HEK293 (cell line): ENCODE results near the gene PRADC1.

ENCODE experiments used
- CTCF ChIA-PET: fragments of 350-600 bp; formaldehyde crosslinking; extraction: SDS; loops from one replicate; lab custom pipeline; 2021; ENCODE audit warnings: antibody characterized with exemption; lab: Yijun Ruan, JAX
- POLR2A ChIA-PET: fragments of 300-600 bp; formaldehyde crosslinking; extraction: SDS; loops from one replicate; lab custom pipeline; 2020; ENCODE audit warnings: antibody characterized with exemption, inconsistent platforms; lab: Yijun Ruan, JAX
- H3K27ac ChIP-seq: fragments of 200-500 bp; sonication (Bioruptor generic); 2 replicates; pipeline ENCODE4 v1.5.1; 2014; ENCODE audit warnings: low read depth, low read length, control low read depth, inconsistent platforms; ENCODE audit errors: extremely low read depth
- H3K36me3 ChIP-seq, 2 experiments: fragments of 200-500 bp in 1 of 2; sonication (Bioruptor generic) in 1 of 2; 1 replicate in 1 of 2; 2 replicates in 1 of 2; pipeline ENCODE4 v1.5.1; 2014 to 2017; ENCODE audit warnings: inconsistent platforms in 2 of 2, low read length in 2 of 2; ENCODE audit not compliant: control insufficient read depth in 2 of 2, insufficient read depth in 1 of 2
- H3K4me1 ChIP-seq: fragments of 200-500 bp; sonication (Bioruptor generic); 2 replicates; pipeline ENCODE4 v1.5.1; 2014; ENCODE audit warnings: mild to moderate bottlenecking, low read length, inconsistent platforms; ENCODE audit not compliant: control insufficient read depth, insufficient read depth
- H3K4me3 ChIP-seq: 2 replicates; pipeline ENCODE4 v1.5.1; 2011; ENCODE audit warnings: low read depth, mild to moderate bottlenecking, control low read depth, low read length, moderate library complexity
- H3K9me3 ChIP-seq: fragments of 200-500 bp; sonication (Bioruptor generic); 2 replicates; pipeline ENCODE4 v1.5.1; 2014; ENCODE audit warnings: low read depth, low read length, inconsistent platforms; ENCODE audit not compliant: control insufficient read depth, insufficient read depth
- BCL11B ChIP-seq: fragments of 450-650 bp; formaldehyde crosslinking; IDR thresholded peaks from 2 replicates; pipeline ENCODE4 v1.5.1; 2016; ENCODE audit warnings: low read depth, missing biosample characterization, missing genetic modification characterization
- CTCF ChIP-seq: fragments of 450-650 bp; formaldehyde crosslinking; IDR thresholded peaks from 2 replicates; pipeline ENCODE4 v1.5.1; 2016; ENCODE audit warnings: missing biosample characterization, missing genetic modification characterization
- ZNF112 ChIP-seq: fragments of 450-650 bp; formaldehyde crosslinking; IDR thresholded peaks from 2 replicates; pipeline ENCODE4 v1.5.0; 2017; ENCODE audit warnings: missing biosample characterization, missing genetic modification characterization
- ZNF140 ChIP-seq: fragments of 450-650 bp; formaldehyde crosslinking; IDR thresholded peaks from 2 replicates; pipeline ENCODE4 v1.5.1; 2016; ENCODE audit warnings: missing biosample characterization, missing genetic modification characterization
- ZNF221 ChIP-seq: fragments of 450-650 bp; formaldehyde crosslinking; IDR thresholded peaks from 2 replicates; pipeline ENCODE4 v1.5.1; 2017; ENCODE audit warnings: missing biosample characterization, missing genetic modification characterization, borderline replicate concordance
- ZNF239 ChIP-seq: fragments of 450-650 bp; formaldehyde crosslinking; IDR thresholded peaks from 2 replicates; pipeline ENCODE4 v1.5.1; 2016; ENCODE audit warnings: missing biosample characterization, missing genetic modification characterization
- ZNF280C ChIP-seq: fragments of 450-650 bp; formaldehyde crosslinking; IDR thresholded peaks from 2 replicates; pipeline ENCODE4 v1.5.1; 2016; ENCODE audit warnings: missing biosample characterization, missing genetic modification characterization
- ZNF292 ChIP-seq: fragments of 450-650 bp; formaldehyde crosslinking; IDR thresholded peaks from 2 replicates; pipeline ENCODE4 v1.5.1; 2016; ENCODE audit warnings: low read depth, missing biosample characterization, missing genetic modification characterization, borderline replicate concordance
- ZNF324 ChIP-seq: fragments of 450-650 bp; formaldehyde crosslinking; IDR thresholded peaks from 2 replicates; pipeline ENCODE4 v1.5.1; 2016; ENCODE audit warnings: missing biosample characterization, missing genetic modification characterization
- ZNF426 ChIP-seq: fragments of 450-650 bp; formaldehyde crosslinking; IDR thresholded peaks from 2 replicates; pipeline ENCODE4 v1.5.1; 2017; ENCODE audit warnings: missing biosample characterization, missing genetic modification characterization, mild to moderate bottlenecking, inconsistent platforms, moderate library complexity
- ZNF529 ChIP-seq: fragments of 450-650 bp; formaldehyde crosslinking; IDR thresholded peaks from 2 replicates; pipeline ENCODE4 v1.5.1; 2017; ENCODE audit warnings: missing genetic modification characterization, missing biosample characterization; ENCODE audit not compliant: insufficient replicate concordance
- ZNF639 ChIP-seq: fragments of 450-650 bp; formaldehyde crosslinking; IDR thresholded peaks from 2 replicates; pipeline ENCODE4 v1.5.1; 2016; ENCODE audit warnings: missing biosample characterization, missing genetic modification characterization
- ZNF654 ChIP-seq: fragments of 450-650 bp; formaldehyde crosslinking; IDR thresholded peaks from 2 replicates; pipeline ENCODE4 v1.5.1; 2016; ENCODE audit warnings: low read depth, missing biosample characterization, missing genetic modification characterization
- ZNF664 ChIP-seq: fragments of 450-650 bp; formaldehyde crosslinking; IDR thresholded peaks from 2 replicates; pipeline ENCODE4 v1.5.1; 2016; ENCODE audit warnings: missing biosample characterization, missing genetic modification characterization
- ZNF747 ChIP-seq: fragments of 450-650 bp; formaldehyde crosslinking; IDR thresholded peaks from 2 replicates; pipeline ENCODE4 v1.5.1; 2016; ENCODE audit warnings: missing biosample characterization, missing genetic modification characterization
- ZNF785 ChIP-seq: fragments of 450-650 bp; formaldehyde crosslinking; IDR thresholded peaks from 2 replicates; pipeline ENCODE4 v1.5.1; 2016; ENCODE audit warnings: missing biosample characterization, missing genetic modification characterization
- ZSCAN16 ChIP-seq: fragments of 450-650 bp; formaldehyde crosslinking; IDR thresholded peaks from 2 replicates; pipeline ENCODE4 v1.5.1; 2016; ENCODE audit warnings: missing biosample characterization, missing genetic modification characterization
- ZXDB ChIP-seq: fragments of 450-650 bp; formaldehyde crosslinking; IDR thresholded peaks from 2 replicates; pipeline ENCODE4 v1.5.1; 2016; ENCODE audit warnings: missing biosample characterization, missing genetic modification characterization
- TF ChIP-seq, protein P1 (sequence below): fragments of 450-650 bp; formaldehyde crosslinking; IDR thresholded peaks from 2 replicates; pipeline ENCODE4 v1.5.1; 2016; ENCODE audit warnings: missing biosample characterization, missing genetic modification characterization, borderline replicate concordance
- TF ChIP-seq, protein P2 (sequence below): fragments of 450-650 bp; formaldehyde crosslinking; IDR thresholded peaks from 2 replicates; pipeline ENCODE4 v1.5.1; 2017; ENCODE audit warnings: missing biosample characterization, missing genetic modification characterization
- TF ChIP-seq, protein P3 (sequence below): fragments of 450-650 bp; formaldehyde crosslinking; IDR thresholded peaks from 2 replicates; pipeline ENCODE4 v1.5.1; 2017; ENCODE audit warnings: missing biosample characterization, missing genetic modification characterization

PRADC1 gene

DNA sequence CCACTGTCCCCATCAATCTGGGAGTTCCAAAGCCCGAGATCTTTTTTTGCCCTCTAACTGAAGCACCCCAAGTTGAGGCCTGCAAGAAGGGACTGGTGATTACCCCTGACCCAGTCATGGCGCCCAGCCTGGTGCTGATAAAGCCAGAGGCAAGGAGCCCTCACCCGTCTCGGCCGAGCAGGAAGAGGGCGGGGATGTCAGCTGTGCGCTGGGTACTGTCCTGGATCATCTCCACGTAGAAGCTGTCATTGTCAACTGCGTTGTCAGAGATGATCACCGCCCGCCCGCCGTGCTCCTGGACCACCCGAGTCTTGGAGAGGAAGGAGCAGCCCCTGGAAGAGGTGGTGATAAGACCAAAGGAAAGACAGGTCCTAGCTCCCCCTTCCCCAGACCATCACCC lies 4.4 kb downstream of the PRADC1 start (continued):
- TF ChIP-seq, protein P1, sequence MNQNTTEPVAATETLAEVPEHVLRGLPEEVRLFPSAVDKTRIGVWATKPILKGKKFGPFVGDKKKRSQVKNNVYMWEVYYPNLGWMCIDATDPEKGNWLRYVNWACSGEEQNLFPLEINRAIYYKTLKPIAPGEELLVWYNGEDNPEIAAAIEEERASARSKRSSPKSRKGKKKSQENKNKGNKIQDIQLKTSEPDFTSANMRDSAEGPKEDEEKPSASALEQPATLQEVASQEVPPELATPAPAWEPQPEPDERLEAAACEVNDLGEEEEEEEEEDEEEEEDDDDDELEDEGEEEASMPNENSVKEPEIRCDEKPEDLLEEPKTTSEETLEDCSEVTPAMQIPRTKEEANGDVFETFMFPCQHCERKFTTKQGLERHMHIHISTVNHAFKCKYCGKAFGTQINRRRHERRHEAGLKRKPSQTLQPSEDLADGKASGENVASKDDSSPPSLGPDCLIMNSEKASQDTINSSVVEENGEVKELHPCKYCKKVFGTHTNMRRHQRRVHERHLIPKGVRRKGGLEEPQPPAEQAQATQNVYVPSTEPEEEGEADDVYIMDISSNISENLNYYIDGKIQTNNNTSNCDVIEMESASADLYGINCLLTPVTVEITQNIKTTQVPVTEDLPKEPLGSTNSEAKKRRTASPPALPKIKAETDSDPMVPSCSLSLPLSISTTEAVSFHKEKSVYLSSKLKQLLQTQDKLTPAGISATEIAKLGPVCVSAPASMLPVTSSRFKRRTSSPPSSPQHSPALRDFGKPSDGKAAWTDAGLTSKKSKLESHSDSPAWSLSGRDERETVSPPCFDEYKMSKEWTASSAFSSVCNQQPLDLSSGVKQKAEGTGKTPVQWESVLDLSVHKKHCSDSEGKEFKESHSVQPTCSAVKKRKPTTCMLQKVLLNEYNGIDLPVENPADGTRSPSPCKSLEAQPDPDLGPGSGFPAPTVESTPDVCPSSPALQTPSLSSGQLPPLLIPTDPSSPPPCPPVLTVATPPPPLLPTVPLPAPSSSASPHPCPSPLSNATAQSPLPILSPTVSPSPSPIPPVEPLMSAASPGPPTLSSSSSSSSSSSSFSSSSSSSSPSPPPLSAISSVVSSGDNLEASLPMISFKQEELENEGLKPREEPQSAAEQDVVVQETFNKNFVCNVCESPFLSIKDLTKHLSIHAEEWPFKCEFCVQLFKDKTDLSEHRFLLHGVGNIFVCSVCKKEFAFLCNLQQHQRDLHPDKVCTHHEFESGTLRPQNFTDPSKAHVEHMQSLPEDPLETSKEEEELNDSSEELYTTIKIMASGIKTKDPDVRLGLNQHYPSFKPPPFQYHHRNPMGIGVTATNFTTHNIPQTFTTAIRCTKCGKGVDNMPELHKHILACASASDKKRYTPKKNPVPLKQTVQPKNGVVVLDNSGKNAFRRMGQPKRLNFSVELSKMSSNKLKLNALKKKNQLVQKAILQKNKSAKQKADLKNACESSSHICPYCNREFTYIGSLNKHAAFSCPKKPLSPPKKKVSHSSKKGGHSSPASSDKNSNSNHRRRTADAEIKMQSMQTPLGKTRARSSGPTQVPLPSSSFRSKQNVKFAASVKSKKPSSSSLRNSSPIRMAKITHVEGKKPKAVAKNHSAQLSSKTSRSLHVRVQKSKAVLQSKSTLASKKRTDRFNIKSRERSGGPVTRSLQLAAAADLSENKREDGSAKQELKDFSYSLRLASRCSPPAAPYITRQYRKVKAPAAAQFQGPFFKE, result no peak
- no peak for TF ChIP-seq ZNF785 (tag by site-specific recombination)
- no peak for TF ChIP-seq ZNF239
- TF ChIP-seq ZNF280C (tag by site-specific recombination), result no peak
- no peak for TF ChIP-seq ZXDB (tag by site-specific recombination)
- TF ChIP-seq ZNF529 (tag by site-specific recombination), result no peak

DNA sequence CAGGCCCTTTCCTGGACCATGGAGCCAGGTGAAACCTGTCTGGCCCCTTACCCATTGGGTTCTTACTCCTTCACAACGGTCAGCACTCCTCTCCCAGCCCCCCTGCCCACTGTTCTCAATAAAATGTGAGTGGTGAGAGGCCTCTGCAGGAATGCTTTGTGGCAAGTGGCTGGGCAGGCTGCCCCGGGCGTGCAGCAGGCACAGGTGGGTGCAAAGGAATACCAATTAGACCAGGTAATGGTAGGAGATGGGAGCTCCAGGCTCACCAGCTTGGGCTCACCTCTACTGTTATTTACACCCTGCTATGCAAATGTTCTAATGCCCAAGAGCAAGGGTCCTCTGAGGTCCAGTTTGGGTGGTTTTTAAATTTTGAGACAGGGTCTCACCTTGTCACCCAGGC lies 6.0 kb downstream of the PRADC1 start:
- Histone ChIP-seq H3K9me3 (no peaks in the 10 kb centered on the region), H3K36me3 (peaks cover 0 to 72% of the 10 kb centered on the region in 2 experiments; a peak in 1 of 3 replicates), H3K27ac (no peak overlapping the region), H3K4me3 (no peak overlapping the region), H3K4me1 (no peaks in the 10 kb centered on the region)
- ChIA-PET POLR2A (no interaction called here), CTCF (interaction anchor here (1.9 kb wide), 1 partner anchor 14 kb away, joined by 7 read pairs; no protein-coding TSS in a partner anchor)
- TF ChIP-seq, protein P2, sequence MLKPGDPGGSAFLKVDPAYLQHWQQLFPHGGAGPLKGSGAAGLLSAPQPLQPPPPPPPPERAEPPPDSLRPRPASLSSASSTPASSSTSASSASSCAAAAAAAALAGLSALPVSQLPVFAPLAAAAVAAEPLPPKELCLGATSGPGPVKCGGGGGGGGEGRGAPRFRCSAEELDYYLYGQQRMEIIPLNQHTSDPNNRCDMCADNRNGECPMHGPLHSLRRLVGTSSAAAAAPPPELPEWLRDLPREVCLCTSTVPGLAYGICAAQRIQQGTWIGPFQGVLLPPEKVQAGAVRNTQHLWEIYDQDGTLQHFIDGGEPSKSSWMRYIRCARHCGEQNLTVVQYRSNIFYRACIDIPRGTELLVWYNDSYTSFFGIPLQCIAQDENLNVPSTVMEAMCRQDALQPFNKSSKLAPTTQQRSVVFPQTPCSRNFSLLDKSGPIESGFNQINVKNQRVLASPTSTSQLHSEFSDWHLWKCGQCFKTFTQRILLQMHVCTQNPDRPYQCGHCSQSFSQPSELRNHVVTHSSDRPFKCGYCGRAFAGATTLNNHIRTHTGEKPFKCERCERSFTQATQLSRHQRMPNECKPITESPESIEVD (tag by site-specific recombination), result no peak
- no peak for TF ChIP-seq ZNF654 (tag by site-specific recombination)
- no peak for TF ChIP-seq CTCF (tag by site-specific recombination)
- TF ChIP-seq BCL11B (tag by site-specific recombination), result no peak
- TF ChIP-seq ZNF324 (tag by site-specific recombination), result no peak
- no peak for TF ChIP-seq ZNF112 (tag by site-specific recombination)
- TF ChIP-seq ZNF140 (tag by site-specific recombination), result no peak
- TF ChIP-seq ZNF221 (tag by site-specific recombination), result no peak
- TF ChIP-seq, protein P3, sequence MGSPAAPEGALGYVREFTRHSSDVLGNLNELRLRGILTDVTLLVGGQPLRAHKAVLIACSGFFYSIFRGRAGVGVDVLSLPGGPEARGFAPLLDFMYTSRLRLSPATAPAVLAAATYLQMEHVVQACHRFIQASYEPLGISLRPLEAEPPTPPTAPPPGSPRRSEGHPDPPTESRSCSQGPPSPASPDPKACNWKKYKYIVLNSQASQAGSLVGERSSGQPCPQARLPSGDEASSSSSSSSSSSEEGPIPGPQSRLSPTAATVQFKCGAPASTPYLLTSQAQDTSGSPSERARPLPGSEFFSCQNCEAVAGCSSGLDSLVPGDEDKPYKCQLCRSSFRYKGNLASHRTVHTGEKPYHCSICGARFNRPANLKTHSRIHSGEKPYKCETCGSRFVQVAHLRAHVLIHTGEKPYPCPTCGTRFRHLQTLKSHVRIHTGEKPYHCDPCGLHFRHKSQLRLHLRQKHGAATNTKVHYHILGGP (tag by site-specific recombination), result no peak
- no peak for TF ChIP-seq ZNF426 (tag by site-specific recombination)
- no peak for TF ChIP-seq ZSCAN16 (tag by site-specific recombination)
- TF ChIP-seq ZNF664, result no peak
- no peak for TF ChIP-seq ZNF747 (tag by site-specific recombination)
- no peak for TF ChIP-seq ZNF292 (tag by site-specific recombination)
- TF ChIP-seq ZNF639 (tag by site-specific recombination), result no peak
